Measurements from ENCODE around the gene GALNT4. TPM values are rescaled to one million over a fixed set of nuclear protein-coding genes. Genes with fewer than 3 reads are reported as not detected.

GALNT4 gene
- 4.4 and 11.7 TPM in 2 replicates for total RNA-seq (2011; cell fraction: chromatin; rRNA removed; ENCODE audit: low replicate concordance)
- 3.8 TPM in 2 replicates for total RNA-seq (2011; cell fraction: nucleolus; rRNA removed)
- 6.3 and 6.6 TPM in 2 replicates for total RNA-seq (2011; cell fraction: nucleoplasm; rRNA removed)
- total RNA-seq (2014; rRNA removed) (3.0 and 3.4 TPM in 2 replicates), total RNA-seq (2014; rRNA removed; fragmentation: Illumina TruSeq; extraction: Trizol) (4.6 and 5.9 TPM in 2 replicates), total RNA-seq (2015; rRNA removed; fragmentation: Illumina TruSeq; extraction: Trizol) (3.4 and 3.8 TPM in 2 replicates), total RNA-seq (2021) (3.4 and 3.5 TPM in 2 replicates), polyA plus RNA-seq (2011; rRNA removed) (1.6 and 1.9 TPM in 2 replicates), polyA plus RNA-seq (2014; fragmentation: Illumina TruSeq; extraction: Trizol) (2.3 and 2.5 TPM in 2 replicates), polyA plus RNA-seq (2014; fragmentation: Nextera tagmentation; extraction: Ambion mirVana) (1 to 10 TPM; 1.2 to 1.3 TPM), polyA plus RNA-seq (2014; rRNA removed) (1.7 and 3.6 TPM in 2 replicates), polyA minus RNA-seq (2011; rRNA and poly(A)+ RNA removed) (3.7 and 4.5 TPM in 2 replicates), Bru-seq, nascent RNA (percentile 87 among the genes with signal in this experiment), BruChase-seq, experiment 1, labeled RNA remaining after a 2-hour chase (percentile 75 among the genes with signal in this experiment), BruChase-seq, experiment 2, labeled RNA remaining after a 6-hour chase (percentile 77 among the genes with signal in this experiment)
- polyA plus RNA-seq (2011; cell fraction: cytosol; rRNA removed): 0.30 and 1.2 TPM in 2 replicates
- polyA plus RNA-seq (2011; cell fraction: nucleus; rRNA removed): 0.77 and 1.1 TPM in 2 replicates
- polyA plus RNA-seq (2012): 2.8 and 2.9 TPM in 2 replicates
- polyA minus RNA-seq (2011; cell fraction: cytosol; rRNA and poly(A)+ RNA removed): 0.27 and 0.86 TPM in 2 replicates
- polyA minus RNA-seq (2011; cell fraction: nucleus; rRNA and poly(A)+ RNA removed): 2.3 and 4.7 TPM in 2 replicates
- long read RNA-seq, experiment 1, full-length matches to known transcripts: 15 of 15 reads
- long read RNA-seq, experiment 1, partial matches to known transcripts: 0 of 15 reads
- long read RNA-seq, experiment 1, other reads (novel, unspliced or antisense): 0 of 15 reads
- long read RNA-seq, experiment 2, full-length matches to known transcripts: 2 of 2 reads
- long read RNA-seq, experiment 2, partial matches to known transcripts: 0 of 2 reads
- long read RNA-seq, experiment 2, other reads (novel, unspliced or antisense): 0 of 2 reads
- long read RNA-seq, experiment 3, full-length matches to known transcripts: 1 of 1 reads
- long read RNA-seq, experiment 3, partial matches to known transcripts: 0 of 1 reads
- long read RNA-seq, experiment 3, other reads (novel, unspliced or antisense): 0 of 1 reads

DNA sequence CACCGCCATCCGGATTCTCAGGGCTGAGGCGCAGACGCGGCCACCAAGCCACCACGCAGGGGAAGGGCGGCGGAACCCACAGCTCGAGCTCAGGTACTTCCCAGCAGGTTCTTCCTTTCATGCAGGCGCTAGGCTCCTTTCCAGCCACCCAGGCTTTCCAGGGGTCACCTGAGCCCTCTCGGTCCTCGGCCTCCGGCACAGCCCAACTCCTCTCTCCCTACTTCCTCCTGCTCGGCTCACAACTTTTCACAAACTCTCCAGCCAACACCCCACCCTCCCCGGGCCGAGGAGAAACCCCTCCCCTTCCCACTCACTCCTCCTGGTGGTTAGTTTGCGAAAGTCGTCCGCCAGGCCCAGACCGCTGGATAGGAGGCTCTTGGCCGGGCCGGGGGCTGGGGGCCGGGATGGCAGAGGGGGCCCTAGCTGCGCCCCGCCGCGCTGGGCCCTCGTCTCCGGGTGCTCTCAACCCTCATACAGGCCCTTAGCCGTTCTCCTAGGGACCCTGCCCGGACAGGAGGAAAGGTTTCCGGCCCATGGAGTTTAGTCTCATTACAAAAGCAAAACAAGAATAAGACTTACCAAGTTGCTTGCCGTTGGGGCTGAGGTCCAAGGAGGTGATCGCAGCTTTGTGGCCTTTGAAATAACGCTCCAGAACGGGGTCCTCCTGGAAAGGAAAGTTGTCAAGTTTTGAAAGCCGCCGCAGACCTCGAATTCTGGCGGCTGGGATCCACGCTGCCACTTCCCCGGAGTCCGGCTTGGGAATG is at the start of gene GALNT4:
GALNT4 (minus strand) TSS at position 256 of the 764 bp plus-strand sequence; CDS start at position 9, 247 bp downstream.
- Histone ChIP-seq H3K27me3 (ENCODE audit: control insufficient read depth in 2 of 2, insufficient read depth in 2 of 2, low read length in 2 of 2) (no peaks in the 10 kb centered on the region), H3K9me1 (ENCODE audit: control insufficient read depth, insufficient read depth, low read length) (no peaks in the 10 kb centered on the region), H3K4me3 (peak within 1 kb of the TSS; percentile 93), H3K4me1 (replicated peaks in 1 of 2; ENCODE audit: control insufficient read depth in 2 of 2, insufficient read depth in 2 of 2, low read length in 2 of 2) (peaks cover 10 to 23% of the 10 kb centered on the region in 2 experiments; a peak in 4 of 5 replicates), H3K9ac (ENCODE audit: insufficient read depth in 1 of 2, low read depth in 2 of 2, low read length in 2 of 2) (peak within 1 kb of the TSS; percentile 91 to 94), H3K9me3 (replicated peaks; ENCODE audit: control insufficient read depth, insufficient read depth, low read depth, low read length) (no peaks in the 10 kb centered on the region), H2AFZ (ENCODE audit: low read depth, low read length) (peak within 1 kb of the TSS; percentile 100), H4K20me1 (replicated peaks; ENCODE audit: control insufficient read depth, insufficient read depth, low read length) (no peaks in the 10 kb centered on the region), H3K4me2 (ENCODE audit: insufficient read depth, low read length) (peak within 1 kb of the TSS; percentile 100), H3K27ac (ENCODE audit: extremely low read depth, low read depth, low read length) (peak within 1 kb of the TSS; percentile 99), H3K36me3 (ENCODE audit: control insufficient read depth, insufficient read depth, low read length) (peaks cover 17% of the 10 kb centered on the region; the same call in 1 of the 3 replicates), H3K79me2 (ENCODE audit: control insufficient read depth, insufficient read depth, low read length) (peaks cover 57% of the 10 kb centered on the region)
- 3% methylated on average over 31 of the region's 43 CpGs for WGBS (ENCODE audit: insufficient coverage, low coverage, missing lambda C conversion rate)
- TSS peak; percentile 60 for BruUV-seq (replicated peaks)
- ChIA-PET CTCF (ENCODE audit: low intra/inter-chr PET ratio) (interaction anchor here (0.9 to 2.6 kb wide), 3 partner anchors 53 to 507 kb away, joined by 4 to 17 read pairs (median 5); no protein-coding TSS in a partner anchor), POLR2A (interaction anchor here (0.6 to 1.5 kb wide), 6 partner anchors 19 to 395 kb away, joined by 3 to 6 read pairs (median 4); no protein-coding TSS in a partner anchor)
- FAIRE-seq (peak; percentile 88), ATAC-seq (peak; percentile 92), DNase-seq (ENCODE audit: extremely low read depth in 1 of 4, low spot score in 3 of 4) (peak; percentile 82 to 93 (median 88))
- in situ Hi-C loops (cut with MboI): loop anchor here (5.0 to 25.0 kb wide), 4 partner anchors 52 to 1313 kb away; no protein-coding TSS in a partner anchor
- intact Hi-C loops (cut with micrococcal nuclease): loop anchor here (10.0 kb wide), 2 partner anchors 470 to 1380 kb away; partner anchors contain the start of genes CEP290 and TMTC3
- TF ChIP-seq CHD4 (IDR thresholded peaks at IDR 0.05; ENCODE audit: insufficient read depth, insufficient replicate concordance, low read depth, low read length, poor library complexity, severe bottlenecking): no peak
- TF ChIP-seq, protein P1, sequence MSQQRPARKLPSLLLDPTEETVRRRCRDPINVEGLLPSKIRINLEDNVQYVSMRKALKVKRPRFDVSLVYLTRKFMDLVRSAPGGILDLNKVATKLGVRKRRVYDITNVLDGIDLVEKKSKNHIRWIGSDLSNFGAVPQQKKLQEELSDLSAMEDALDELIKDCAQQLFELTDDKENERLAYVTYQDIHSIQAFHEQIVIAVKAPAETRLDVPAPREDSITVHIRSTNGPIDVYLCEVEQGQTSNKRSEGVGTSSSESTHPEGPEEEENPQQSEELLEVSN (IDR thresholded peaks at IDR 0.05; ENCODE audit: borderline replicate concordance in 1 of 2, extremely low read depth in 1 of 2, insufficient read depth in 1 of 2, insufficient read length in 1 of 2, low read depth in 1 of 2, low read length in 1 of 2, poor library complexity in 1 of 2, severe bottlenecking in 1 of 2): peak in 1 of 2 experiments; percentile 7
- TF ChIP-seq, protein P2, sequence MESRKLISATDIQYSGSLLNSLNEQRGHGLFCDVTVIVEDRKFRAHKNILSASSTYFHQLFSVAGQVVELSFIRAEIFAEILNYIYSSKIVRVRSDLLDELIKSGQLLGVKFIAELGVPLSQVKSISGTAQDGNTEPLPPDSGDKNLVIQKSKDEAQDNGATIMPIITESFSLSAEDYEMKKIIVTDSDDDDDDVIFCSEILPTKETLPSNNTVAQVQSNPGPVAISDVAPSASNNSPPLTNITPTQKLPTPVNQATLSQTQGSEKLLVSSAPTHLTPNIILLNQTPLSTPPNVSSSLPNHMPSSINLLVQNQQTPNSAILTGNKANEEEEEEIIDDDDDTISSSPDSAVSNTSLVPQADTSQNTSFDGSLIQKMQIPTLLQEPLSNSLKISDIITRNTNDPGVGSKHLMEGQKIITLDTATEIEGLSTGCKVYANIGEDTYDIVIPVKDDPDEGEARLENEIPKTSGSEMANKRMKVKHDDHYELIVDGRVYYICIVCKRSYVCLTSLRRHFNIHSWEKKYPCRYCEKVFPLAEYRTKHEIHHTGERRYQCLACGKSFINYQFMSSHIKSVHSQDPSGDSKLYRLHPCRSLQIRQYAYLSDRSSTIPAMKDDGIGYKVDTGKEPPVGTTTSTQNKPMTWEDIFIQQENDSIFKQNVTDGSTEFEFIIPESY (CRISPR knock-in tag; IDR thresholded peaks at IDR 0.05): 0 out of 2 replicates have a peak, but pooled peaks have one; percentile 17
